SHP77 (cell line): Measurements from ENCODE around the gene CTPS2.
"Not testable (repeated sequence)": the region's sequence is repeated elsewhere in the genome, so short reads cannot be mapped to it uniquely, and the experiment has no call there.

Experiments used
- DNase-seq, 2 experiments: peaks; one replicate each; lab custom pipeline; 2025; lab: John Stamatoyannopoulos, UW

CTPS2 gene

GRCh38 chrX:16712548-16713155 lies at the start of gene CTPS2:
CTPS2 (minus strand) TSS chrX:16712669; CDS start chrX:16702902, 9,767 bp downstream.
- peak; percentile 28 to 37 for DNase-seq

GRCh38 chrX:16761500-16761899 lies 49.0 kb upstream of the CTPS2 start:
- not testable (repeated sequence) for DNase-seq

GRCh38 chrX:16756724-16757123 lies 44.3 kb upstream of the CTPS2 start:
- DNase-seq, result no peak

GRCh38 chrX:16754019-16754418 lies 41.5 kb upstream of the CTPS2 start:
- no peak for DNase-seq

- no peak for DNase-seq
Measured at GRCh38 chrX:16750136-16750535, 37.7 kb upstream of the CTPS2 start.

GRCh38 chrX:16748425-16748824 lies 36.0 kb upstream of the CTPS2 start:
- no peak for DNase-seq

- no peak for DNase-seq
Measured at GRCh38 chrX:16745659-16746058, 33.2 kb upstream of the CTPS2 start.

GRCh38 chrX:16745102-16745501 lies 32.6 kb upstream of the CTPS2 start:
- DNase-seq, result no peak

- no peak for DNase-seq
Measured at GRCh38 chrX:16743604-16744325, 31.3 kb upstream of the CTPS2 start.

GRCh38 chrX:16739574-16739973 lies 27.1 kb upstream of the CTPS2 start:
- no peak for DNase-seq

- no peak for DNase-seq
Measured at GRCh38 chrX:16737024-16737423, 24.6 kb upstream of the CTPS2 start.

- no peak for DNase-seq
Measured at GRCh38 chrX:16733013-16733412, 20.5 kb upstream of the CTPS2 start.

- DNase-seq, result no peak
Measured at GRCh38 chrX:16730450-16730849, 18.0 kb upstream of the CTPS2 start.

- no peak for DNase-seq
Measured at GRCh38 chrX:16727637-16728036, 15.2 kb upstream of the CTPS2 start.

- DNase-seq, result not testable (repeated sequence)
Measured at GRCh38 chrX:16726347-16726988, 14.0 kb upstream of the CTPS2 start.

GRCh38 chrX:16725072-16725471 lies 12.6 kb upstream of the CTPS2 start:
- DNase-seq, result no peak

GRCh38 chrX:16722481-16722880 lies 10.0 kb upstream of the CTPS2 start:
- DNase-seq, result no peak

- peak; percentile 84 to 85 for DNase-seq
Measured at GRCh38 chrX:16719334-16720084, 7.0 kb upstream of the CTPS2 start, which contains the start of gene SYAP1. SYAP1 (plus strand) TSS chrX:16719612; CDS start chrX:16719725, 113 bp downstream.

- no peak for DNase-seq
Measured at GRCh38 chrX:16718824-16719333, 6.4 kb upstream of the CTPS2 start.

- not testable (repeated sequence) for DNase-seq
Measured at GRCh38 chrX:16716451-16716850, 4.0 kb upstream of the CTPS2 start.

- not testable (repeated sequence) for DNase-seq
Measured at GRCh38 chrX:16715638-16716037, 3.2 kb upstream of the CTPS2 start.

- DNase-seq, result no peak
Measured at GRCh38 chrX:16714504-16714903, 2.0 kb upstream of the CTPS2 start.
